DND-41 (cell line): ENCODE data around the gene GAS1.

Experiments
- CTCF ChIP-seq: IDR thresholded peaks from 2 replicates; pipeline ENCODE4 v1.5.1; 2012; ENCODE audit warnings: borderline replicate concordance, low read length, moderate library complexity, mild to moderate bottlenecking; ENCODE audit not compliant: poor library complexity, severe bottlenecking; ENCODE audit errors: extremely low read depth
- EZH2 ChIP-seq: IDR thresholded peaks from 3 replicates; pipeline ENCODE4 v1.6.1; 2012; ENCODE audit warnings: borderline replicate concordance, low read depth, mild to moderate bottlenecking, moderate library complexity, low read length, inconsistent platforms; ENCODE audit not compliant: severe bottlenecking

DNA sequence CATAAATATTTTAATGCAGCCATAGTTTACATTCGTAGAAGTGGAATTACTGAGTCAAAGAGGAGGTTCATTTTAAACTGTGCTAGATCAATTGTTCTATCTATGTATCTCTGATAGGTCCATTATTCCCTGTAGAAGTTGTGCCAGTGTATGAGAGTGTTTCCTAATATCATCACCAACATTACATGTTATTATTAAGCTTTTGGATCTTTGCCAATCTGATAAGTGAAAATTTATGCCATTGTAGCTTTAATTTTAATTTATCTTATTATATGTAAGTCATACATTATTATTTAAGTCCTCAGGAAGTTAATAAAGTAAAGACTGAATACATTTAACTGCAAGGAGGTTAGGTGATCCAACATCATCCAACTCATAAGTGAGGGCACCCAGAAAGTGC, 10.9 kb upstream of the GAS1 start:
- TF ChIP-seq EZH2 (no peak), CTCF (no peak)
